ENCODE measurements around the gene VBP1. TPM values are rescaled to one million over a fixed set of nuclear protein-coding genes. Genes with fewer than 3 reads are reported as not detected.

Gene VBP1
- total RNA-seq, 1 experiment from 2014 or later = 83.5 TPM

DNA sequence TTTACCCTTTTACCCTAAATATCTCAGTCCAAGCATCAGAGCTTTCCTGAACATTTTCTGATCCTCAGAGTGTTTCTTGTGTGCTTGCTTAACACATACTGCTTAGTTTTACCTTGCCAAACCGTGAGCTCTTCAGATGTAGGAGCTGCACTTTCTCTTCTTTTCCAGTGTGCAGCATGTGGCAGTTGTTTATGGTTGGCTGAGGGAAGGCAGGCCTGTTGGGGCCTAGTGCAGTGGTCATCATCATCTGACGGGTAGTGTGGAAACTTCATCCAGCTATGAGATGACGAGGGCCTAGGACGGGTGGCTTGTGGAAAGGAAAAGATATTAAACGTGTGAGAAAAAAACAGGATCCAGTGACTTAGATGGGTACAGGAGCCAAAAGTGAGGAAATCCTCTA is 21.5 kb downstream of the VBP1 start:
- Mint-ChIP-seq H3K4me3 (no peak overlapping the region), H3K27ac (no peak overlapping the region), H3K27me3 (ENCODE audit: low read depth) (no peaks in the 10 kb centered on the region; the same call in 1 of the 2 replicates), H3K36me3 (ENCODE audit: insufficient read depth in 1 of 3, low read depth in 3 of 3) (peaks cover 19 to 42% (median 31%) of the 10 kb centered on the region in 3 experiments), H3K4me1 (no peaks in the 10 kb centered on the region), H3K9me3 (peaks cover 52 to 59% of the 10 kb centered on the region in 2 experiments)
- H3K9ac ChIP-seq (ENCODE audit: extremely low read depth, insufficient read length, low read length) = no peak overlapping the region
- no peaks in the 10 kb centered on the region for H3K27me3 ChIP-seq (ENCODE audit: insufficient read depth, low read length)
- no peak overlapping the region for H3K23ac ChIP-seq (ENCODE audit: insufficient read length, low read depth, low read length)
- H3K23me2 ChIP-seq (ENCODE audit: insufficient read length, low read depth, low read length, poor library complexity, severe bottlenecking) = no peaks in the 10 kb centered on the region
- H3K79me1 ChIP-seq (ENCODE audit: insufficient read depth, low read depth, low read length, poor library complexity, severe bottlenecking) = no peaks in the 10 kb centered on the region
- no peak overlapping the region for H3K18ac ChIP-seq (ENCODE audit: insufficient read length, low read depth, low read length)
- no peaks in the 10 kb centered on the region for H3K4me1 ChIP-seq (ENCODE audit: insufficient read depth, low read length)
- no peak overlapping the region for H2BK120ac ChIP-seq (ENCODE audit: low read depth, low read length, poor library complexity, severe bottlenecking)
- no peak overlapping the region for H3T11ph ChIP-seq (ENCODE audit: low read length)
- H3K4me2 ChIP-seq (ENCODE audit: insufficient read depth, insufficient read length, low read length) = no peak overlapping the region
- no peak overlapping the region for H3K4ac ChIP-seq (ENCODE audit: low read depth, low read length)
- DNase-seq = no peak
- no peak overlapping the region for H4K91ac ChIP-seq (ENCODE audit: insufficient read length, low read depth, low read length)
- H2BK20ac ChIP-seq (ENCODE audit: low read depth, low read length, poor library complexity, severe bottlenecking) = no peak overlapping the region
- TF ChIP-seq CTCF (conservative IDR thresholded peaks at IDR 0.05) = no peak
- H3K56ac ChIP-seq (ENCODE audit: insufficient read length, low read depth, low read length) = no peak overlapping the region
- H2BK5ac ChIP-seq (ENCODE audit: insufficient read length, low read length) = no peak overlapping the region
- H4K5ac ChIP-seq (ENCODE audit: insufficient read length, low read depth, low read length) = no peak overlapping the region
- WGBS (ENCODE audit: extremely low coverage, insufficient read length, low lambda C conversion rate) = no CpG with 5 or more reads among the region's 5 CpGs
- H3K79me2 ChIP-seq (ENCODE audit: insufficient read depth, low read length) = no peaks in the 10 kb centered on the region
- no peak overlapping the region for H4K8ac ChIP-seq (replicated peaks; ENCODE audit: insufficient read length, low read depth, low read length)
- H3K27ac ChIP-seq (ENCODE audit: insufficient read length, low read depth, low read length) = no peak overlapping the region
- no peak overlapping the region for H2AFZ ChIP-seq (ENCODE audit: low read length)
- peaks cover 30% of the 10 kb centered on the region for H3K9me3 ChIP-seq (ENCODE audit: control insufficient read depth, low read depth, low read length)
- H2BK15ac ChIP-seq (ENCODE audit: low read depth, low read length) = no peak overlapping the region
- H4K20me1 ChIP-seq (ENCODE audit: control insufficient read depth, insufficient read depth, insufficient read length) = no peaks in the 10 kb centered on the region
- H3K14ac ChIP-seq (ENCODE audit: insufficient read depth, low read length) = no peak overlapping the region
- no peak overlapping the region for H2BK12ac ChIP-seq (ENCODE audit: insufficient read length, low read depth, low read length)
- no peak overlapping the region for H2AK5ac ChIP-seq (ENCODE audit: insufficient read length, low read length)
